H54 (cell line): ENCODE results near the gene PRRC2A.
A peak's percentile ranks its signal among the peaks of the same experiment; 100 is the strongest.

Experiments used
- DNase-seq: peaks from one replicate; pipeline ENCODE4 v3.0.0; 2011; ENCODE audit warnings: low spot score, mixed read lengths; ENCODE audit not compliant: insufficient read length
- FAIRE-seq: peaks from 3 replicates; lab custom pipeline; 2011; peaks lifted over from hg19 to GRCh38; lab: Jason Lieb, UNC
- POLR2A ChIP-seq: IDR thresholded peaks from 2 replicates; pipeline ENCODE4 v1.6.1; 2011; ENCODE audit warnings: low read depth, mild to moderate bottlenecking, low read length

PRRC2A gene

DNA sequence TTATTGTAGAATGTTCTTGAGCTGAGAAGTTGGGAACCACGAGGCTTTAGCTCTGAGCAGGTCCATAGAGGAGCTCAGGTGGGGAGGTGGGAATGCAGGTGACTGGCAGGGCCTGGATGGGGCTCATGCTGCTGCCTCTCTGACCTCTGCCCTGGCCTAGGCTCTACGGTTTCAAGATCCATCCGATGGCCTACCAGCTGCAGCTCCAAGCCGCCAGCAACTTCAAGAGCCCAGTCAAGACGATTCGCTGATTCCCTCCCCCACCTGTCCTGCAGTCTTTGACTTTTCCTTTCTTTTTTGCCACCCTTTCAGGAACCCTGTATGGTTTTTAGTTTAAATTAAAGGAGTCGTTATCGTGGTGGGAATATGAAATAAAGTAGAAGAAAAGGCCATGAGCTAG lies 49.2 kb downstream of the PRRC2A start, which contains the start of gene LY6G5B:
LY6G5B (plus strand) TSS at position 301 of the 400 bp plus-strand sequence. CDS start 975 bp downstream, outside the sequence.
- TF ChIP-seq POLR2A, result no peak
- FAIRE-seq (no peak), DNase-seq (no peak)

DNA sequence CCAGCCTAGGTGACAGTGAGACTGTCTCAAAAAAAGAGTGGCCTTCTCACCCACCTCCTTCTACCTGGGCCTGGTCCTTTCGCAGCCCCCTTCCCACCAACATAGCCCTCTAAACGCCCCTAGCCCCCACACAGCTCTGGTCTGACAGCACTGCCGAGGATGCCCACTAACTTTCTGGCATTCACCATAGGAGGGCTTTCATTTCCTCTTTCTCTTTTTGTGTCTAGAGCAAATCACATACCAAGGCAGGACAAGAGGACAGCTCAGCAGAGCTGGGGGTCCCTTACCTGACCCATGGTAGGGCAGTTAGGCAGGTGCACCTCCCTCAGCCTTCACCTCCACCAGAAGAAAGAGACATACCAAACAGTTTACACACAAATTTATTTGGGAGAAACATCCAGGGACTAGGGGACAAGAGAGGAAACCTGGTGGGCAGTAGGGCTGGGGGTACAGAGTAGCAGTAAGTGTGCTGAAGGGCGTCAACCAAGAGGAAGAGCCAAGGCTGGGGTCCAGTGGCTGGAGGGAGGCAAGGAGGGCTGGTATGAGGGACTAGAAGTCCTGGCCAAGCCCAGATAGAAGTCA lies 55.9 kb downstream of the PRRC2A start:
- no peak for DNase-seq
- TF ChIP-seq POLR2A, result no peak
- no peak for FAIRE-seq

DNA sequence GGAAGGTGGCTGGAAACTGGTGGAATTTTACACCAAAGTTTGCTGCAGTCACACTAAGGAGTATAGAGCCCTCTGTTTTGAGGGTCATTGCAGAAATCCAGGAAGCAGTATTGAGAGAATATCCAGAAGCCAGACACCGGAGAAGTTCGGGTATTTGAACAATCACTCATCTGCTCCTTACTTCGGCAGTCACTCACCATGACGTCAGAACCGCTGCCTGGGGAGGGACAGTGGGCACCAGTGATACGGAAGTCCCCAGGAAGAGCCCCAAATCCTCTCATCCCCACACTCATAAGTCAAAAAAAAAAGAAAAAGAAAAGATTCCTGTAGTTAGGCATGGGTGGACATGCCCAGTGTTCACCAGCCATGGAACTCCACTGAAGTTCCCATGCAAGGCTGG lies 56.4 kb downstream of the PRRC2A start:
- DNase-seq, result no peak
- FAIRE-seq, result no peak
- TF ChIP-seq POLR2A, result no peak

DNA sequence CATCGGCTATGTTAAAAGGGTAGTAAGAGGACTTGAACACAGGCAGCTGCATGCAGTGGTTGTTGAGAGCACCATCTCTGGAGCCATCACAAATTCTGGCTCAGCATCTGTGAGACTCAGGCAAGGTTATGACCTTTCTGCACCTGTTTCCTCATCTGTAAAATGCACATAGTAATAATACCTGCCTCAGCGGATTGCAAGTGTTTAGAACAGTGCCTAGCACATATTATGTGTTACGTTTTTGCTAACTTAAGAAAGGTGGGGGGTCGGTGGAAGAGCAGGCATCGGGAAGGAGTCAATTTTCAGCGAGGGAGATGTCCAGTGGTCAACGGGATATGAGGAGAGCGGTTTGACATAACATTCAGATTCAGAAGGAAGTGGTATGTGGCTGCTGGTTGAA lies 57.4 kb downstream of the PRRC2A start:
- FAIRE-seq (no peak), DNase-seq (no peak)
- no peak for TF ChIP-seq POLR2A

DNA sequence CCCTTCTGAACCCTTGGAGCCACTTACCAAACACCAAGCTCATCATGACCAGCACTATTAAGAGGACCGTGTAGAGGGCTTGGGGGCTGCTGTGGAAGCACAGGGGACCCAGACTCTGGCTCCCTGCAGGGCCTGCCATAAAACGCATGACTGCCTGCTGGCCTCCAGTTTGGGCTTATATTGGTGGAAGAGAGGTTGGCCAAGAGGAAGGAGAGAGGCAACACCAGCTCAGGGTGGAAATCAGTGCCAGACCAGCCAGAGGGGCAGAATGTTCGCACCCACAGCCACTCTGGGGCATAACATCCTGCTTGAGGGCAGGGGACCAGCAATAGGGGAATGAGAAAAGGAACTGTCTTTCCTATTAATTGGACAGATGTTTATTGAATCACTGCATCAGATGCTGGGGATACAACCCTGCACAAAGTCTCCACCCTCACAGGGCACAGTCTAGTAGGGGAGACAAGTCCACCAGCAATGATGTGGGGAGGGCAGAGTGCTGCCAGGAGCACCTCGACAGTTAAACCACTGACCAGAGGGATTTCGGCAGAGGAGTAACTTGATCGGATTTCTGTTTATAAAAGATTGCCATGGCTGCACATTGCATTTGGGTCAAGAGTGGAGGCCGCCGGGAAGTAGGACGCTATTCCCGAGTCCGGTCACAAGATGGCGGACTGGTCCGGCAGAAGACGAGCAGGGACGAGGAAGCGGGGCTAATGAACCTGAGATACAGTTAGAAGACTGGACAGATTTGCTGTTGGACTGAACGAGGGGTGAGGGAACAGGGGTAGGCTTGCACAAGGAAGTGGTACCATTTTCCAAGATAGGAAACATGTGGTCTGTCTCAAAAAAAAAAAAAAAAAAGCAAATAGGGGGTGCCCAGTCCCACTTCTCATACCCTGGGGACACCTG lies 60.0 kb downstream of the PRRC2A start, which contains the start of gene LY6G5C:
LY6G5C (minus strand) TSS at position 842 of the 909 bp plus-strand sequence; CDS start at position 148, 694 bp downstream.
- DNase-seq (peak; percentile 69), FAIRE-seq (peak; percentile 20)
- TF ChIP-seq POLR2A, result no peak

DNA sequence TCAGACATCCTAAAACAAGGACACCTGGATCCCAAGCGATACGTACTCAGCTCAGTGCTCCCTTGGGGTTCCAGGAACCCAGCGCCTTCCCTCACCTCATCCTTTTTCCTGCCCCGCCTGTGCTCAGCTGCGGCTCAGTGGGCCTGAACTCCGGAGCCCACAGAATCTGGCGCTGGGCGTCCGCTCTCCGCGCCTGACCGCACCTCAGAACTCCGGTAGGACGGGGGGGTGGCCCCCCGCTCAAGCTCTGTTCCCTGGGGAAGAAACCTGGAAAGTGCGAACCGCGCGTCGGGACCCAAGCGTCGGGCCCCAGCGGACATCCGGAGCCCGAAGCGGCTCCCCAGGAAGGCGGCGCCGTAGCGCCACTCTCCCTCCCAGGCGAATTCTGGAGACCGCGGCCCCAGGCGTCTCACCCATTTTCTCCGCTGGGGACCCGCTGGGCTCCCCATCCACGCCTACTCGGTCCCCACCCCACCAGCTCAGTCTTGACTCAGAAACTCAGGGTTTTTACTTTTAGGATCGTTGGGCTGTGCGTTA lies 60.7 kb downstream of the PRRC2A start:
- no peak for FAIRE-seq
- TF ChIP-seq POLR2A, result no peak
- no peak for DNase-seq

DNA sequence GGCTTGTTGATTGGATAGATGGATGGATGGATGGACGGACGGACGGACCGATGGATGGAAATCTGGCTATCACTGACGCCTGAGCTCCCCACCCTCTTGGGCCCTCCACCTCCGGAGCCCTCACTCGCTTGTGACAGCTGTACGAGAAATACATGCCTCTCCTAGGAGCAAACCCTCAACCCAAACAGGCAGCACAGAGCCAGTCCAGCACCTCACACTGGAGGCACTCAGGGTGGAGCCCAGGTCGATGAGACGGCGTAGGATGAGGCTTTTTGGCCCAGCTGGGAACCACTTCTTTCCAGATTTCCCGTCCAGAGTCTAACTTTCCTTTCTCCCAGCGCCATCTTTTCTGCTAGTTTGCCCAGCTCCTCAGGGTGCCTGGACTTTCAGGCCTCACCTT lies 63.1 kb downstream of the PRRC2A start:
- TF ChIP-seq POLR2A, result no peak
- FAIRE-seq, result no peak
- DNase-seq, result no peak

DNA sequence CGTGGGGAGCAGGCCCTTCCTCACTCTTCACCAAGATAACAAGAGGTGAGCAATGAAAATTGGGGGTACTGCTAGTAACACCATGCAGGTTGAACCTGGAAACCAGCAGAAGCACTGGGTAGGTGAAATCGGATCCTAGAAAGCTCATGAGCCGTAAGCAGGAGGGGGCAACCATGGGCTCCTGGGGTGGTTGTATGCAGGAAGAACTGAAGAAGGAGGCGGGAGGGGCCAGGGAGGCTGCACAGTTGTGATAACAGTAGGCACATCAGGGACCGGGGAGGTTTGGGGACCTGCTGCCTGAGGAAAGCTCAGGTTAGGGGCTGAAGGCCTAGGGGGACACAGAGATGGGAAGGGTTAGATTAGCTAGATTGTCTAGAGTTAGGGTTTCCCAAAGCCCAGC lies 66.0 kb downstream of the PRRC2A start:
- FAIRE-seq (no peak), DNase-seq (no peak)
- TF ChIP-seq POLR2A, result no peak

DNA sequence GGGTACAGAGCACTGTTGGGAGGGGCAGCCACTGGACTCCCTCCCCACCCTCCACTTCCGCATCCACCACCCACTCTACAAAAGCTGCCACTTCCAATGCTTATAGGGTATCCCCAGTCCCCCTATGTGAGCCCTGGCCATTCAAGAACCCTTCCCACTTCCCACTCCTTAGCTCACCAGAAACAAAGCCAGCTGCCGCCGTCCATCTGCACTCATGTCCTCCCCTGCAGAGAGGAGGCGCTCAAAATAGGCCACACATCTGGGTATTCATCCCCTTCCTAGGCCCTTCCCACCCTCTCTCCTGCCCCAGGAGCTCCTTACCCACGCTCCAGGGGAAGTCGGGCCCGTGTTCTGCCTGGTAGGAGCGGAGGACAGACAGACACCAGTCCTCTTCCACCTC lies 66.8 kb downstream of the PRRC2A start:
- TF ChIP-seq POLR2A, result no peak
- DNase-seq (no peak), FAIRE-seq (no peak)
